GM23338 (cell line): ENCODE results near the gene PPP6R3. TPM values are rescaled to one million over a fixed set of nuclear protein-coding genes. Genes with fewer than 3 reads are reported as not detected.

ENCODE experiments used
- ATAC-seq: fragments of 200-7000 bp; cut with Tn5 transposase; 3 replicates; pipeline ENCODE4 v1.9.1; 2020
- DNase-seq: peaks from one replicate; pipeline ENCODE4 v3.0.0-alpha.2; 2015; ENCODE audit warnings: low spot score
- H2AFZ ChIP-seq: fragments of 200-600 bp; sonication (generic); 2 replicates; pipeline ENCODE4 v1.8.0; 2016; ENCODE audit warnings: antibody characterized with exemption, mild to moderate bottlenecking, moderate library complexity
- H3F3A ChIP-seq: fragments of 200-600 bp; sonication (generic); replicated peaks from 2 replicates; pipeline ENCODE4 v1.8.0; 2017; ENCODE audit warnings: antibody characterized with exemption, mixed run types, low read depth
- H3K27ac ChIP-seq: fragments of 200-600 bp; sonication (generic); 2 replicates; pipeline ENCODE4 v1.6.1; 2016; ENCODE audit warnings: low read depth
- H3K27me3 ChIP-seq: fragments of 200-600 bp; sonication (generic); 2 replicates; pipeline ENCODE4 v1.8.0; 2016; ENCODE audit warnings: mild to moderate bottlenecking, mixed run types, moderate library complexity; ENCODE audit not compliant: insufficient read depth
- H3K36me3 ChIP-seq: fragments of 200-600 bp; sonication (generic); 2 replicates; pipeline ENCODE4 v1.8.0; 2016; ENCODE audit warnings: mild to moderate bottlenecking; ENCODE audit not compliant: insufficient read depth
- H3K4me1 ChIP-seq: fragments of 200-600 bp; sonication (generic); 2 replicates; pipeline ENCODE4 v1.8.0; 2016; ENCODE audit warnings: mild to moderate bottlenecking, moderate library complexity; ENCODE audit not compliant: insufficient read depth
- H3K4me2 ChIP-seq: fragments of 200-600 bp; sonication (generic); 2 replicates; pipeline ENCODE4 v1.7.1; 2017; ENCODE audit warnings: mixed run types
- H3K4me3 ChIP-seq: fragments of 200-600 bp; sonication (generic); 2 replicates; pipeline ENCODE4 v1.6.1; 2016; ENCODE audit warnings: mixed run types
- H3K79me2 ChIP-seq: fragments of 200-600 bp; sonication (generic); replicated peaks from 2 replicates; pipeline ENCODE4 v1.8.0; 2017; ENCODE audit warnings: mild to moderate bottlenecking; ENCODE audit not compliant: insufficient read depth
- H3K9me2 ChIP-seq: fragments of 200-600 bp; sonication (generic); 2 replicates; pipeline ENCODE4 v1.8.0; 2017; ENCODE audit not compliant: insufficient read depth
- H4K20me1 ChIP-seq: fragments of 200-600 bp; sonication (generic); replicated peaks from 2 replicates; pipeline ENCODE4 v1.8.0; 2017; ENCODE audit warnings: mild to moderate bottlenecking; ENCODE audit not compliant: insufficient read depth
- H3K27ac Mint-ChIP-seq: 2 replicates; pipeline ENCODE4 v1.8.0; 2020; ENCODE audit warnings: inconsistent platforms, mild to moderate bottlenecking, moderate library complexity, mixed read lengths
- H3K27me3 Mint-ChIP-seq: 3 replicates; pipeline ENCODE4 v1.8.0; 2022; ENCODE audit warnings: low read depth, mild to moderate bottlenecking, moderate library complexity, mixed read lengths, inconsistent platforms; ENCODE audit not compliant: insufficient read depth, poor library complexity
- H3K36me3 Mint-ChIP-seq: 3 replicates; pipeline ENCODE4 v1.8.0; 2021; ENCODE audit warnings: low read depth, mild to moderate bottlenecking, inconsistent platforms, moderate library complexity, mixed read lengths
- H3K4me1 Mint-ChIP-seq: 3 replicates; pipeline ENCODE4 v1.8.0; 2020; ENCODE audit warnings: mild to moderate bottlenecking, inconsistent platforms, mixed read lengths
- H3K4me3 Mint-ChIP-seq: 3 replicates; pipeline ENCODE4 v1.8.0; 2021; ENCODE audit warnings: moderate library complexity, mild to moderate bottlenecking, inconsistent platforms, mixed read lengths
- H3K9me3 Mint-ChIP-seq: 3 replicates; pipeline ENCODE4 v1.8.0; 2020; ENCODE audit warnings: moderate library complexity, mild to moderate bottlenecking, inconsistent platforms, mixed read lengths
- STAT1 ChIP-seq: IDR thresholded peaks from one replicate; pipeline ENCODE4 v1.6.1; 2016; ENCODE audit warnings: antibody characterized with exemption; ENCODE audit not compliant: unreplicated experiment
- ZNF331 ChIP-seq: fragments of 250-450 bp; sonication (Bioruptor Pico); IDR thresholded peaks from 2 replicates; pipeline ENCODE4 v1.5.0; 2020; ENCODE audit warnings: low read depth, mild to moderate bottlenecking, moderate library complexity
- polyA plus RNA-seq: library from polyadenylated mRNA; unstranded; fragments of >200 nt; fragmentation: Nextera tagmentation; extraction: Ambion mirVana; gene quantifications from 2 replicates; pipeline ENCODE4 v1.2.1, GENCODE V29; 2016
- total RNA-seq: library from RNA; depleted of rRNA; stranded (reverse); fragments of >200 nt; shearing (Covaris generic); gene quantifications from 2 replicates; pipeline ENCODE4 v1.2.3, GENCODE V29; 2014
- TF ChIP-seq, protein P1 (sequence below): fragments of 250-450 bp; sonication (Bioruptor Pico); IDR thresholded peaks from 2 replicates; pipeline ENCODE4 v1.5.0; 2020; ENCODE audit warnings: mild to moderate bottlenecking, moderate library complexity
- TF ChIP-seq, protein P2 (sequence below), 2 experiments: fragments of 200-600 bp in 1 of 2; sonication (generic) in 1 of 2; conservative IDR thresholded peaks; 2 replicates each; pipeline versions ENCODE4 v1.5.1 to v1.6.1; 2016 to 2017; ENCODE audit warnings: antibody characterized with exemption in 2 of 2, low read depth in 2 of 2, mild to moderate bottlenecking in 2 of 2, moderate library complexity in 1 of 2

Gene PPP6R3
- total and polyA plus RNA-seq, 2 experiments from 2014 or later = 170 to 268 TPM

DNA sequence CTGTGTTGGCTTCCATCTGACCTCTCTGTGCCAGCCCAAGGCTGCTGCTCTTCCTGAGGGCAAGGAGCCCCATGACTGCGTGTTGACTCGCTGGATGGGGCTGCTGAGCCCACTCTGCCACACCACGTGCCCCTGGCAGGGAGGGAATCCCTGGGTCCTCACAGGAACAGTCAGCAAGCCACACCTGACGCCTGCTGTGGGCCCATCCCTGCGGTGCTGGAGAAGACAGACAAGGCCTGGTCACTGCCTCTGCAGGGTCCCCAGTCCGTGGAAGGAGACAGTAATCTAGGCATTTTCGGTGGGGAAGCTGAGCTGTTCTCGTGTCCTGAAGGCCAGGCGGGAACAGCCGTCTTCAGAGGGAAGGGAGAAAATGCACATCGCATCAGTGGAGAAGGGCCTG lies 10.6 kb upstream of the PPP6R3 start:
- no peak for DNase-seq
- H3K27me3 ChIP-seq = no peaks in the 10 kb centered on the region
- H3F3A ChIP-seq = no peaks in the 10 kb centered on the region
- no peaks in the 10 kb centered on the region for H3K9me2 ChIP-seq
- no peak overlapping the region for H3K27ac Mint-ChIP-seq
- no peak overlapping the region for H3K27ac ChIP-seq
- no peak for ATAC-seq
- no peaks in the 10 kb centered on the region; the same call in 1 of the 2 replicates for H3K36me3 ChIP-seq
- no peak overlapping the region for H3K4me3 ChIP-seq
- H2AFZ ChIP-seq = no peak overlapping the region
- no peak overlapping the region for H3K4me2 ChIP-seq
- H3K4me1 Mint-ChIP-seq = peaks cover 5% of the 10 kb centered on the region; the same call in 2 of the 3 replicates
- no peaks in the 10 kb centered on the region; the same call in 1 of the 2 replicates for H4K20me1 ChIP-seq
- no peaks in the 10 kb centered on the region for H3K79me2 ChIP-seq
- peaks cover 18% of the 10 kb centered on the region for H3K36me3 Mint-ChIP-seq
- H3K27me3 Mint-ChIP-seq = peaks cover 9% of the 10 kb centered on the region
- TF ChIP-seq, protein P1, sequence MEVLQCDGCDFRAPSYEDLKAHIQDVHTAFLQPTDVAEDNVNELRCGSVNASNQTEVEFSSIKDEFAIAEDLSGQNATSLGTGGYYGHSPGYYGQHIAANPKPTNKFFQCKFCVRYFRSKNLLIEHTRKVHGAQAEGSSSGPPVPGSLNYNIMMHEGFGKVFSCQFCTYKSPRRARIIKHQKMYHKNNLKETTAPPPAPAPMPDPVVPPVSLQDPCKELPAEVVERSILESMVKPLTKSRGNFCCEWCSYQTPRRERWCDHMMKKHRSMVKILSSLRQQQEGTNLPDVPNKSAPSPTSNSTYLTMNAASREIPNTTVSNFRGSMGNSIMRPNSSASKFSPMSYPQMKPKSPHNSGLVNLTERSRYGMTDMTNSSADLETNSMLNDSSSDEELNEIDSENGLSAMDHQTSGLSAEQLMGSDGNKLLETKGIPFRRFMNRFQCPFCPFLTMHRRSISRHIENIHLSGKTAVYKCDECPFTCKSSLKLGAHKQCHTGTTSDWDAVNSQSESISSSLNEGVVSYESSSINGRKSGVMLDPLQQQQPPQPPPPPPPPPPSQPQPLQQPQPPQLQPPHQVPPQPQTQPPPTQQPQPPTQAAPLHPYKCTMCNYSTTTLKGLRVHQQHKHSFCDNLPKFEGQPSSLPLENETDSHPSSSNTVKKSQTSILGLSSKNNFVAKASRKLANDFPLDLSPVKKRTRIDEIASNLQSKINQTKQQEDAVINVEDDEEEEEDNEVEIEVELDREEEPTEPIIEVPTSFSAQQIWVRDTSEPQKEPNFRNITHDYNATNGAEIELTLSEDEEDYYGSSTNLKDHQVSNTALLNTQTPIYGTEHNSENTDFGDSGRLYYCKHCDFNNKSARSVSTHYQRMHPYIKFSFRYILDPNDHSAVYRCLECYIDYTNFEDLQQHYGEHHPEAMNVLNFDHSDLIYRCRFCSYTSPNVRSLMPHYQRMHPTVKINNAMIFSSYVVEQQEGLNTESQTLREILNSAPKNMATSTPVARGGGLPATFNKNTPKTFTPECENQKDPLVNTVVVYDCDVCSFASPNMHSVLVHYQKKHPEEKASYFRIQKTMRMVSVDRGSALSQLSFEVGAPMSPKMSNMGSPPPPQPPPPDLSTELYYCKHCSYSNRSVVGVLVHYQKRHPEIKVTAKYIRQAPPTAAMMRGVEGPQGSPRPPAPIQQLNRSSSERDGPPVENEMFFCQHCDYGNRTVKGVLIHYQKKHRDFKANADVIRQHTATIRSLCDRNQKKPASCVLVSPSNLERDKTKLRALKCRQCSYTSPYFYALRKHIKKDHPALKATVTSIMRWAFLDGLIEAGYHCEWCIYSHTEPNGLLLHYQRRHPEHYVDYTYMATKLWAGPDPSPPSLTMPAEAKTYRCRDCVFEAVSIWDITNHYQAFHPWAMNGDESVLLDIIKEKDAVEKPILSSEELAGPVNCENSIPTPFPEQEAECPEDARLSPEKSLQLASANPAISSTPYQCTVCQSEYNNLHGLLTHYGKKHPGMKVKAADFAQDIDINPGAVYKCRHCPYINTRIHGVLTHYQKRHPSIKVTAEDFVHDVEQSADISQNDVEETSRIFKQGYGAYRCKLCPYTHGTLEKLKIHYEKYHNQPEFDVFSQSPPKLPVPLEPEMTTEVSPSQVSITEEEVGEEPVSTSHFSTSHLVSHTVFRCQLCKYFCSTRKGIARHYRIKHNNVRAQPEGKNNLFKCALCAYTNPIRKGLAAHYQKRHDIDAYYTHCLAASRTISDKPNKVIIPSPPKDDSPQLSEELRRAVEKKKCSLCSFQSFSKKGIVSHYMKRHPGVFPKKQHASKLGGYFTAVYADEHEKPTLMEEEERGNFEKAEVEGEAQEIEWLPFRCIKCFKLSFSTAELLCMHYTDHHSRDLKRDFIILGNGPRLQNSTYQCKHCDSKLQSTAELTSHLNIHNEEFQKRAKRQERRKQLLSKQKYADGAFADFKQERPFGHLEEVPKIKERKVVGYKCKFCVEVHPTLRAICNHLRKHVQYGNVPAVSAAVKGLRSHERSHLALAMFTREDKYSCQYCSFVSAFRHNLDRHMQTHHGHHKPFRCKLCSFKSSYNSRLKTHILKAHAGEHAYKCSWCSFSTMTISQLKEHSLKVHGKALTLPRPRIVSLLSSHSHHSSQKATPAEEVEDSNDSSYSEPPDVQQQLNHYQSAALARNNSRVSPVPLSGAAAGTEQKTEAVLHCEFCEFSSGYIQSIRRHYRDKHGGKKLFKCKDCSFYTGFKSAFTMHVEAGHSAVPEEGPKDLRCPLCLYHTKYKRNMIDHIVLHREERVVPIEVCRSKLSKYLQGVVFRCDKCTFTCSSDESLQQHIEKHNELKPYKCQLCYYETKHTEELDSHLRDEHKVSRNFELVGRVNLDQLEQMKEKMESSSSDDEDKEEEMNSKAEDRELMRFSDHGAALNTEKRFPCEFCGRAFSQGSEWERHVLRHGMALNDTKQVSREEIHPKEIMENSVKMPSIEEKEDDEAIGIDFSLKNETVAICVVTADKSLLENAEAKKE (CRISPR knock-in tag) = no peak
- no peak for TF ChIP-seq STAT1
- TF ChIP-seq ZNF331 = no peak
- TF ChIP-seq, protein P2, sequence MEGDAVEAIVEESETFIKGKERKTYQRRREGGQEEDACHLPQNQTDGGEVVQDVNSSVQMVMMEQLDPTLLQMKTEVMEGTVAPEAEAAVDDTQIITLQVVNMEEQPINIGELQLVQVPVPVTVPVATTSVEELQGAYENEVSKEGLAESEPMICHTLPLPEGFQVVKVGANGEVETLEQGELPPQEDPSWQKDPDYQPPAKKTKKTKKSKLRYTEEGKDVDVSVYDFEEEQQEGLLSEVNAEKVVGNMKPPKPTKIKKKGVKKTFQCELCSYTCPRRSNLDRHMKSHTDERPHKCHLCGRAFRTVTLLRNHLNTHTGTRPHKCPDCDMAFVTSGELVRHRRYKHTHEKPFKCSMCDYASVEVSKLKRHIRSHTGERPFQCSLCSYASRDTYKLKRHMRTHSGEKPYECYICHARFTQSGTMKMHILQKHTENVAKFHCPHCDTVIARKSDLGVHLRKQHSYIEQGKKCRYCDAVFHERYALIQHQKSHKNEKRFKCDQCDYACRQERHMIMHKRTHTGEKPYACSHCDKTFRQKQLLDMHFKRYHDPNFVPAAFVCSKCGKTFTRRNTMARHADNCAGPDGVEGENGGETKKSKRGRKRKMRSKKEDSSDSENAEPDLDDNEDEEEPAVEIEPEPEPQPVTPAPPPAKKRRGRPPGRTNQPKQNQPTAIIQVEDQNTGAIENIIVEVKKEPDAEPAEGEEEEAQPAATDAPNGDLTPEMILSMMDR (conservative IDR thresholded peaks at IDR 0.05; ENCODE audit: low read depth in 2 of 2) = no peak
- H3K4me1 ChIP-seq = no peaks in the 10 kb centered on the region; the same call in 1 of the 2 replicates
- no peak overlapping the region; the same call in 2 of the 3 replicates for H3K4me3 Mint-ChIP-seq
- no peaks in the 10 kb centered on the region for H3K9me3 Mint-ChIP-seq
